GM18508 (cell line): Measurements from ENCODE around the gene TUBB6.

Experiments used
- ATAC-seq: cut with Tn5 transposase; IDR thresholded peaks from one replicate; pipeline ENCODE4 v1.9.1; 2021; ENCODE audit warnings: moderate number of reproducible peaks; ENCODE audit not compliant: insufficient read depth, unreplicated experiment

Gene TUBB6

GRCh38 chr18:12307701-12308385, at the start of gene TUBB6:
TSS of gene TUBB6 (plus strand) at chr18:12308241. CDS start at chr18:12308293, 52 bp downstream.
- no peak for ATAC-seq

GRCh38 chr18:12258719-12259705, 49.0 kb upstream of the TUBB6 start:
- no peak for ATAC-seq

DNA sequence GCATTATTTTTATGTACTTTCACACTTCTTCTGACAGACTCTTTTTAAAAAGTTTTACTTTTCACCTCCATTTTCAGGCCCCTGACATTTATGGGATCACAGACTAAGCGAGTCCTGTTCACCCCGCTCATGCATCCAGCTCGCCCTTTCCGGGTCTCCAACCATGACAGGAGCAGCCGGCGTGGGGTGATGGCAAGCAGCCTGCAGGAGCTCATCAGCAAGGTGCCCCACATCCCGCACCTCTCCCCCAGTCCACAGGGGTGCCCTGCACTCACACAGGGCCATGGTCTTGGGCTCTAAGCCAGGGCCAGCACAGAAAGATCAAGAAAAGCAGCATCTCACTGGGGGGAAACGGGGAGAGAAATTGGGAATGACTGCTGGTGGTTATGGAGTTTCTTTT, 45.3 kb upstream of the TUBB6 start:
- ATAC-seq: no peak

GRCh38 chr18:12264864-12265263, 43.2 kb upstream of the TUBB6 start:
- no peak for ATAC-seq

DNA sequence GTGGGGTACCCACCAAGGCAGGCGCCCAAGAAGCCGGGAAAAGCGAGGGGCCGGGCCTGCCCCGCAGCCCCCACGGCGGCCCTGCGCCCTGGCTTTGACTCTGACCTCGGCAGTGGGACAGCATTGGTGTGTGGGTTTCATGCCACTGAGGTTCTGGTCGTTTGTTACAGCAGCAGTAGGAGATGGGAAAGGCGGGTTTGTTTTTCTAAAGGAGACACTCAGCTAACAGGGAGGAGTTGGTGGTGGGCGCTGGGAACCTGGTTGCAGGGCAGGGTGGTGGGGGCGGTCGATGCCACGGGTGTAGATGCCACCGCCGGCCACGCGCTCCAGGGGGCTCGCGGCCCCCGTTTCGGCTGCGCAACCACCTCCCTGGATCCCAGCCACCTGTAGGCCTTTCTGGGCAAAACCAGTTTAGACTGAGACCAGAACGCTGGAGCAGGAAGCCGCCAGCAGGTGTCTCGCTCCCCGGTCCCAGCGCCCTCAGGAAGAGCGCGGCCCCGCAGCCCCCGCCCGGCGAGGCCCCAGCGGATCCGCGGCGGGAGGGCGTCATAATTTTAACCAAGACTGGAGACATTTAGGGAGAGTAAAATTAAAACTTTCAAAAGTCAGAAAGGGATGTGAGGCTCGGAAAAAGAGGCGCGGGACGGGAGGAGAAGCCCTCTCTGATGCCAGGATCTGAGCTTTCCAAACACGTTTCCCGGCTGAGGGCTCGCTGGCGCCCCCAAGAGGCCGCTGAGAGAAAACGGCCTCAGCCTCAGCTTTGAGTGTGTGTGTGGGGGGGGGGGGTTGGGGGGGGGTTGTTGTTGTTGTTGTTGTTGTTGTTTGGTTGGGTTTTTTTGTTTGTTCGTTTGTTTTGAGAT, 36.4 kb upstream of the TUBB6 start:
- ATAC-seq: peak; percentile 70

DNA sequence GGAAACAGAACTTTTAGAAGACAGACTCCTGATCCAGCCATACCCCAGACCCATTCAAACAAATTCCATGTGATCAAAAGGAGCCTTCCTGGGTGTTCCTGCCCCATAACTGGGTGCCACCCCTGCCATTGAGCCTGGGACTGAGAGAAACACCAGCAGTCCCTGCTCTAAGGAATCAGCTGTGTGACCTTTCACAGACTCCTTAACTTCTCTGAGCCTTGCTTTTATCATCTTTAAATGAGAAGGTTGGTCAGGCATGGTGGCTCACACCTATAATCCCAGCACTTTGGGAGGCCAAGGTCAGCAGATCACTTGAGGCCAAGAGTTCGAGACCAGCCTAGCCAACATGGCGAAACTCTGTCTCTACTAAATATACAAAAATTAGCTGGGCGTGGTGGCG, 33.2 kb upstream of the TUBB6 start:
- ATAC-seq: no peak

GRCh38 chr18:12276736-12277554, 31.1 kb upstream of the TUBB6 start:
- no peak for ATAC-seq

- no peak for ATAC-seq
Measured at GRCh38 chr18:12278215-12278671, 29.8 kb upstream of the TUBB6 start.

- no peak for ATAC-seq
Measured at GRCh38 chr18:12278741-12279682, 29.0 kb upstream of the TUBB6 start.

GRCh38 chr18:12279781-12280531, 28.1 kb upstream of the TUBB6 start:
- ATAC-seq: no peak

DNA sequence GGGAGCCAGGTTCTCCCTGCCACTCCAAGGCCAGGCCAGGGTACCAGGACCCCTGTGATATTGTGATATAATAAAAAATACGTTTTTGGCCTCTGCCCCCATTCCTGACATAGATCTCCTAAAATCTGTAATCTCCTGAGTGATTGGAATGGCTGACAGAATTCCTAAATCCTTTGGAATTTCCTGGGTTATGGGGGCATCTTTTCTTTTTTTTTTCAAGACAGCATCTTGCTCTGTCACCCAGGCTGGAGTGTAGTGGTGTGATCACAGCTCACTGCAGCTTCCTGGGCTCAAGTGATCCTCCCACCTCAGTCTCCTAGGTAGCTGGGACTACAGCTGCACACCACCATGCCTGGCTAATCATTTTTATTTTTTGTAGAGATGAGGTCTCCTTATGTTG, 26.2 kb upstream of the TUBB6 start:
- no peak for ATAC-seq

GRCh38 chr18:12282442-12283039, 25.5 kb upstream of the TUBB6 start:
- no peak for ATAC-seq

- no peak for ATAC-seq
Measured at GRCh38 chr18:12283256-12283655, 24.8 kb upstream of the TUBB6 start.

DNA sequence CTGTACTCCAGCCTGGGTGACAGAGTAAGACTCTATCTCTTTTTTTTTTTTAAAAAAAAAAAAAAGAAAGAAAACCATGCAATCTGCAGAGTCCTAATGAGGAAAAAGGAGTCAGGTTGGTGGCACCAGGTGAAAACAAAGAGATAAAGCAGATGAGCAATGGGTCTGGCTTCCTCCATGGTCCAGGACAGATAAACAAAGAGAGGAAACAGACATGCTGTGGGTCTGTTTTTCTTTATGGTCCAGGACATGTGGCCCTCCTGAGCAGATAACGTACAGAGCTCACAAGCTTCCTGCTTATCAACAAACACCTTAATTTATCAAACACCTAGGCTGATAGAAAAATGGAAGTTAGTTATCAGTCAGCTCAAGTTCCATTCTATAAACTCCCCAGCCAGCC, 24.4 kb upstream of the TUBB6 start:
- ATAC-seq: no peak

- no peak for ATAC-seq
Measured at GRCh38 chr18:12287131-12287681, 20.8 kb upstream of the TUBB6 start.

DNA sequence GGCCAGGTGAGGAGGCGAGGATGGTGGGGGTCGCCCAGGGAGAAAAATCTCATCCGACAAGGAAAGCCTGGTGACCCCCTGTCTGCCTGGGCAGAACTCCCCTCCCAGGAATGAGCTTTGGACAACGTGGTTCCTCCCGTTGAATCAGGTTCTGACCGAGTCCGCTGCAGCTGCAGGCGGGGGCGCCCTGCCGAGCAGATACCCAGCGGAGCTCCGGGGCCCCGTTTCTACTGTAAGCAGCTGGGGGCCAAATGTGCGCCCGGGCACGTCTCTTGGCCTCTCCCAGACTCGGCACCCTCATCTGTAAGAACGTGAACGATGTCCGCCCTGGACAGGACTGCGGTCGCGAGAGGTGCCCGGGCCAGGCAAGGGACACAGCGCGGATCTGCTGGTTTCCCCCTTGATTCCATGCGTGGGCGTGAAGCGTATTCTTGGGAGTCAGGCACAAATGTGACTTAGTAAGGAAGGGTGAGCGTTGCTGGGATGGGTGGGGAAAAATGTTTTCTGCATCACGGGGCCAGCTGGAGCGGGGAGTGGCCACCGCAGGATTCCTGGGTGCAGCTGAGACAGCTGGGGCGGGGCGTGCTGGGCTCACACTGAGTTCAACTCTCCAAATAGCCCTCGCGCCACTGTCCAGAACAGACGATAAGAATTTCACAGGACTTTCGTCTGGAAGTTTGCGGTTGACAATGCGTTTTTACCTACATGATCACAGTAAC, 20.2 kb upstream of the TUBB6 start:
- ATAC-seq: no peak

GRCh38 chr18:12288403-12288755, 19.7 kb upstream of the TUBB6 start:
- ATAC-seq: no peak
